SK-N-SH (cell line): ENCODE data around the gene COL23A1.

Experiments
- CHD2 ChIP-seq: fragments of 150-350 bp; IDR thresholded peaks from 2 replicates; pipeline ENCODE4 v1.6.1; 2018; ENCODE audit warnings: low read length; ENCODE audit not compliant: partially characterized antibody
- ELF1 ChIP-seq: IDR thresholded peaks from 2 replicates; pipeline ENCODE4 v1.4.0; 2012
- EP300 ChIP-seq, 2 experiments: IDR thresholded peaks; 2 replicates each; pipeline versions ENCODE4 v1.4.0 to v1.6.1; 2012; ENCODE audit warnings: borderline replicate concordance in 1 of 2, low read depth in 1 of 2, low read length in 1 of 2
- EZH2phosphoT487 ChIP-seq: fragments of 200-600 bp; sonication (generic); IDR thresholded peaks from 2 replicates; pipeline ENCODE4 v1.6.1; 2017; ENCODE audit warnings: low read depth, mixed run types, mild to moderate bottlenecking, antibody characterized with exemption, moderate library complexity, borderline replicate concordance
- GABPA ChIP-seq: IDR thresholded peaks from 2 replicates; pipeline ENCODE4 v1.4.0; 2012; ENCODE audit warnings: low read depth, mild to moderate bottlenecking
- JUND ChIP-seq: IDR thresholded peaks from 2 replicates; pipeline ENCODE4 v1.4.0; 2012
- MAX ChIP-seq: IDR thresholded peaks from 2 replicates; pipeline ENCODE4 v1.4.0; 2012; ENCODE audit warnings: low read depth
- NFIC ChIP-seq: IDR thresholded peaks from 2 replicates; pipeline ENCODE4 v1.4.0; 2012; ENCODE audit warnings: borderline replicate concordance
- POLR2AphosphoS5 ChIP-seq: IDR thresholded peaks from 2 replicates; pipeline ENCODE4 v1.6.1; 2012; ENCODE audit warnings: low read depth, low read length
- RXRA ChIP-seq: IDR thresholded peaks from 2 replicates; pipeline ENCODE4 v1.4.0; 2012; ENCODE audit warnings: low read depth, mild to moderate bottlenecking, borderline replicate concordance
- SMC3 ChIP-seq: IDR thresholded peaks from 2 replicates; pipeline ENCODE4 v1.6.1; 2012; ENCODE audit warnings: low read depth, low read length, improper control_type of control experiment
- YY1 ChIP-seq: IDR thresholded peaks from 2 replicates; pipeline ENCODE4 v1.4.0; 2012; ENCODE audit warnings: low read depth, mild to moderate bottlenecking
- TF ChIP-seq, protein P1 (sequence below): fragments of 200-600 bp; sonication (generic); IDR thresholded peaks from 2 replicates; pipeline ENCODE4 v1.6.1; 2017; ENCODE audit warnings: antibody characterized with exemption, mild to moderate bottlenecking, moderate library complexity
- TF ChIP-seq, protein P2 (sequence below): IDR thresholded peaks from 2 replicates; pipeline ENCODE4 v1.4.0; 2012; ENCODE audit warnings: low read depth, borderline replicate concordance

DNA sequence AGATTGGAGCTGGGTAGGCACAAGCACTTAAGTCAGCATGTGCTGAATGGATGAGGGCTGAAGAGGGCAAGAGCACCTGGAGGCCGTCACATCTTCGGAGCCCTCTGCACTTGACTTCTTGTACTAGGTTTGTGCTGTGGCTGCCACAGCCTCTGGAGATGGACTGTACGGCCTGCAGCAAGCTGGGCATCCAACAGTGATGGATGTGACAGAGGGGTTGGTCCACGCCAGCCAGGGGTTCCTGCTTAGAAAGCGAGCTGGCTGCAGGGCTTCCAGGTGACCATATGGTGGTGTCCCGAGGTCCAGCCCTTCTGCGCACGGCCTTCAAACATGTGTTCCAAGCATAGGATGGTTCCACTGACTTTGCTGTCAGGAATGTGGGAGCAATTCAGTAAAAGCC is 292.4 kb downstream of the COL23A1 start:
- TF ChIP-seq GABPA (no peak), EZH2phosphoT487 (no peak), YY1 (no peak), CHD2 (no peak), POLR2AphosphoS5 (no peak), MAX (no peak), ELF1 (no peak), SMC3 (no peak), EP300 (IDR thresholded peaks at IDR 0.05; ENCODE audit: borderline replicate concordance in 1 of 2, low read depth in 1 of 2, low read length in 1 of 2) (no peak), NFIC (no peak), RXRA (no peak), JUND (no peak)
- TF ChIP-seq, protein P1, sequence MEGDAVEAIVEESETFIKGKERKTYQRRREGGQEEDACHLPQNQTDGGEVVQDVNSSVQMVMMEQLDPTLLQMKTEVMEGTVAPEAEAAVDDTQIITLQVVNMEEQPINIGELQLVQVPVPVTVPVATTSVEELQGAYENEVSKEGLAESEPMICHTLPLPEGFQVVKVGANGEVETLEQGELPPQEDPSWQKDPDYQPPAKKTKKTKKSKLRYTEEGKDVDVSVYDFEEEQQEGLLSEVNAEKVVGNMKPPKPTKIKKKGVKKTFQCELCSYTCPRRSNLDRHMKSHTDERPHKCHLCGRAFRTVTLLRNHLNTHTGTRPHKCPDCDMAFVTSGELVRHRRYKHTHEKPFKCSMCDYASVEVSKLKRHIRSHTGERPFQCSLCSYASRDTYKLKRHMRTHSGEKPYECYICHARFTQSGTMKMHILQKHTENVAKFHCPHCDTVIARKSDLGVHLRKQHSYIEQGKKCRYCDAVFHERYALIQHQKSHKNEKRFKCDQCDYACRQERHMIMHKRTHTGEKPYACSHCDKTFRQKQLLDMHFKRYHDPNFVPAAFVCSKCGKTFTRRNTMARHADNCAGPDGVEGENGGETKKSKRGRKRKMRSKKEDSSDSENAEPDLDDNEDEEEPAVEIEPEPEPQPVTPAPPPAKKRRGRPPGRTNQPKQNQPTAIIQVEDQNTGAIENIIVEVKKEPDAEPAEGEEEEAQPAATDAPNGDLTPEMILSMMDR, result no peak
- TF ChIP-seq, protein P2, sequence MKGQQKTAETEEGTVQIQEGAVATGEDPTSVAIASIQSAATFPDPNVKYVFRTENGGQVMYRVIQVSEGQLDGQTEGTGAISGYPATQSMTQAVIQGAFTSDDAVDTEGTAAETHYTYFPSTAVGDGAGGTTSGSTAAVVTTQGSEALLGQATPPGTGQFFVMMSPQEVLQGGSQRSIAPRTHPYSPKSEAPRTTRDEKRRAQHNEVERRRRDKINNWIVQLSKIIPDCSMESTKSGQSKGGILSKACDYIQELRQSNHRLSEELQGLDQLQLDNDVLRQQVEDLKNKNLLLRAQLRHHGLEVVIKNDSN, result no peak
